ENCODE data around the gene COX5B. TPM values are rescaled to one million over a fixed set of nuclear protein-coding genes. Genes with fewer than 3 reads are reported as not detected.

Gene COX5B
- polyA plus RNA-seq, 1 donor from 2014 or later = 616 TPM

- TF ChIP-seq CTCF (IDR thresholded peaks at IDR 0.05; ENCODE audit: poor library complexity, severe bottlenecking) (no peak), TAF1 (IDR thresholded peaks at IDR 0.05; ENCODE audit: low read depth) (no peak), MXI1 (conservative IDR thresholded peaks at IDR 0.05; ENCODE audit: poor library complexity, severe bottlenecking) (no peak)
Measured at GRCh38 chr2:97691166-97691565, 45.3 kb downstream of the COX5B start (continued).

- no peaks in the 10 kb centered on the region for H3F3A ChIP-seq (ENCODE audit: insufficient read depth, low read length, poor library complexity, severe bottlenecking)
- H3K9me3 ChIP-seq (ENCODE audit: low read length) = no peaks in the 10 kb centered on the region
- H2AFZ ChIP-seq (ENCODE audit: low read depth, low read length) = no peak overlapping the region
- H3K9ac ChIP-seq (ENCODE audit: low read length) = no peak overlapping the region
- no peaks in the 10 kb centered on the region for H3K27me3 ChIP-seq (ENCODE audit: insufficient read depth, low read depth, low read length)
- no peak overlapping the region for H3K4me2 ChIP-seq (ENCODE audit: low read length)
- H3K36me3 ChIP-seq (ENCODE audit: insufficient read depth, low read length) = no peaks in the 10 kb centered on the region
- H4K20me1 ChIP-seq (ENCODE audit: insufficient read depth) = no peaks in the 10 kb centered on the region
- no peaks in the 10 kb centered on the region for H3K9me2 ChIP-seq (ENCODE audit: insufficient read depth, low read length)
- H3K79me2 ChIP-seq (replicated peaks; ENCODE audit: insufficient read depth, low read length) = no peaks in the 10 kb centered on the region
- TF ChIP-seq REST (IDR thresholded peaks at IDR 0.05; ENCODE audit: borderline replicate concordance) = no peak
- TF ChIP-seq EZH2 (IDR thresholded peaks at IDR 0.05; ENCODE audit: borderline replicate concordance, insufficient read depth, low read length, poor library complexity, severe bottlenecking) = no peak
- no peak for TF ChIP-seq CTCF (IDR thresholded peaks at IDR 0.05; ENCODE audit: poor library complexity, severe bottlenecking)
- TF ChIP-seq EP300 (conservative IDR thresholded peaks at IDR 0.05; ENCODE audit: poor library complexity, severe bottlenecking) = no peak
- TF ChIP-seq SMC3 (conservative IDR thresholded peaks at IDR 0.05; ENCODE audit: poor library complexity) = no peak
- no peak for TF ChIP-seq MXI1 (conservative IDR thresholded peaks at IDR 0.05; ENCODE audit: poor library complexity, severe bottlenecking)
- TF ChIP-seq POLR2AphosphoS5 (IDR thresholded peaks at IDR 0.05) = no peak
- TF ChIP-seq RAD21 (conservative IDR thresholded peaks at IDR 0.05) = no peak
- no peak overlapping the region for H3K27ac ChIP-seq (ENCODE audit: low read length)
- no peak overlapping the region for H3K4me3 ChIP-seq (ENCODE audit: low read length)
Measured at GRCh38 chr2:97693476-97693875, 47.6 kb downstream of the COX5B start.

GRCh38 chr2:97695744-97696143, 49.9 kb downstream of the COX5B start:
- no peaks in the 10 kb centered on the region for H3K27me3 ChIP-seq (ENCODE audit: insufficient read depth, low read depth, low read length)
- H3K79me2 ChIP-seq (replicated peaks; ENCODE audit: insufficient read depth, low read length) = no peaks in the 10 kb centered on the region
- no peaks in the 10 kb centered on the region for H3K9me2 ChIP-seq (ENCODE audit: insufficient read depth, low read length)
- H3K4me2 ChIP-seq (ENCODE audit: low read length) = no peak overlapping the region
- no peaks in the 10 kb centered on the region for H4K20me1 ChIP-seq (ENCODE audit: insufficient read depth)
- no peaks in the 10 kb centered on the region for H3K9me3 ChIP-seq (ENCODE audit: low read length)
- H2AFZ ChIP-seq (ENCODE audit: low read depth, low read length) = no peak overlapping the region
- TF ChIP-seq POLR2AphosphoS5 (IDR thresholded peaks at IDR 0.05) (no peak), MXI1 (conservative IDR thresholded peaks at IDR 0.05; ENCODE audit: poor library complexity, severe bottlenecking) (no peak), TAF1 (IDR thresholded peaks at IDR 0.05; ENCODE audit: low read depth) (no peak), CTCF (IDR thresholded peaks at IDR 0.05; ENCODE audit: poor library complexity, severe bottlenecking) (no peak), EZH2 (IDR thresholded peaks at IDR 0.05; ENCODE audit: borderline replicate concordance, insufficient read depth, low read length, poor library complexity, severe bottlenecking) (no peak), EP300 (conservative IDR thresholded peaks at IDR 0.05; ENCODE audit: poor library complexity, severe bottlenecking) (no peak), RAD21 (conservative IDR thresholded peaks at IDR 0.05) (no peak), REST (IDR thresholded peaks at IDR 0.05; ENCODE audit: borderline replicate concordance) (no peak), SMC3 (conservative IDR thresholded peaks at IDR 0.05; ENCODE audit: poor library complexity) (no peak)
- H3F3A ChIP-seq (ENCODE audit: insufficient read depth, low read length, poor library complexity, severe bottlenecking) = no peaks in the 10 kb centered on the region
- no peak overlapping the region for H3K9ac ChIP-seq (ENCODE audit: low read length)
- no peaks in the 10 kb centered on the region for H3K36me3 ChIP-seq (ENCODE audit: insufficient read depth, low read length)
- H3K27ac ChIP-seq (ENCODE audit: low read length) = no peak overlapping the region
- H3K4me3 ChIP-seq (ENCODE audit: low read length) = no peak overlapping the region
